HepG2 (cell line): ENCODE data around the gene TTC23. TPM values are rescaled to one million over a fixed set of nuclear protein-coding genes. Genes with fewer than 3 reads are reported as not detected.

ENCODE experiments used
- ATAC-seq: fragments of 200-7000 bp; cut with Tn5 transposase; 3 replicates; pipeline ENCODE4 v1.9.1; 2020; ENCODE audit warnings: mild to moderate bottlenecking, moderate library complexity
- BruUV-seq: library from RNA; stranded (reverse); fragments of 400-500 nt; replicated peaks from 2 replicates; lab custom pipeline; 2021; lab: Mats Ljungman, UMichigan
- CTCF ChIA-PET: fragments of 300-600 bp; formaldehyde crosslinking; extraction: SDS; loops from one replicate; lab custom pipeline; 2021; ENCODE audit warnings: low total read pairs, inconsistent platforms, low intra/inter-chr PET ratio; lab: Yijun Ruan, JAX
- POLR2A ChIA-PET: fragments of 350-600 bp; sonication (Branson Sonifier 250); formaldehyde crosslinking; loops from one replicate; lab custom pipeline; 2020; ENCODE audit warnings: antibody characterized with exemption, inconsistent platforms; lab: Yijun Ruan, JAX
- DNase-seq: peaks from one replicate; pipeline ENCODE4 v3.0.0-alpha.2; 2015; ENCODE audit warnings: low spot score
- FAIRE-seq: peaks from 3 replicates; lab custom pipeline; 2011; peaks lifted over from hg19 to GRCh38; lab: Jason Lieb, UNC
- H2AFZ ChIP-seq: one replicate; pipeline ENCODE4 v1.6.1; 2011; ENCODE audit warnings: low read length, inconsistent platforms
- H3K27ac ChIP-seq: fragments of 300-600 bp; 3 replicates; pipeline ENCODE4 v1.8.0; 2011; ENCODE audit warnings: mixed run types, mild to moderate bottlenecking, mixed read lengths, low read length, inconsistent platforms; ENCODE audit not compliant: insufficient read depth; ENCODE audit errors: extremely low read length
- H3K27me3 ChIP-seq, 2 experiments: fragments of 200-600 bp in 1 of 2; 2 replicates in 1 of 2; 3 replicates in 1 of 2; pipeline versions ENCODE4 v1.6.0 to v1.8.0; 2011; ENCODE audit warnings: low read length in 2 of 2, mild to moderate bottlenecking in 2 of 2, moderate library complexity in 2 of 2, inconsistent platforms in 1 of 2; ENCODE audit not compliant: insufficient read depth in 2 of 2, control insufficient read depth in 1 of 2
- H3K36me3 ChIP-seq, 2 experiments: fragments of 200-600 bp in 1 of 2; replicated peaks in 1 of 2; 2 replicates in 1 of 2; 3 replicates in 1 of 2; pipeline versions ENCODE4 v1.5.1 to v1.8.0; 2011; ENCODE audit warnings: low read length in 2 of 2, inconsistent platforms in 1 of 2; ENCODE audit not compliant: insufficient read depth in 2 of 2, control insufficient read depth in 1 of 2
- H3K4me1 ChIP-seq: 2 replicates; pipeline ENCODE4 v1.5.1; 2012; ENCODE audit warnings: low read length, inconsistent platforms; ENCODE audit not compliant: insufficient read depth
- H3K4me2 ChIP-seq: 2 replicates; pipeline ENCODE4 v1.6.0; 2011; ENCODE audit warnings: low read depth, low read length, inconsistent platforms
- H3K4me3 ChIP-seq, 3 experiments: fragments of 200-600 bp in 1 of 3; sonication (generic), shearing (Covaris generic) in 1 of 3; replicated peaks in 1 of 3; 2 replicates each; pipeline ENCODE4 v1.5.1; 2011 to 2016; ENCODE audit warnings: low read length in 3 of 3, inconsistent platforms in 2 of 3, low read depth in 2 of 3, mild to moderate bottlenecking in 2 of 3, control low read depth in 1 of 3, mixed read lengths in 1 of 3; ENCODE audit not compliant: insufficient read depth in 1 of 3
- H3K79me2 ChIP-seq: one replicate; pipeline ENCODE4 v1.6.1; 2011; ENCODE audit warnings: low read length, inconsistent platforms; ENCODE audit not compliant: insufficient read depth
- H3K9ac ChIP-seq: 2 replicates; pipeline ENCODE4 v1.6.0; 2011; ENCODE audit warnings: mild to moderate bottlenecking, low read depth, low read length, inconsistent platforms; ENCODE audit not compliant: insufficient read depth
- H3K9me3 ChIP-seq: 2 replicates; pipeline ENCODE4 v1.5.1; 2012; ENCODE audit warnings: mild to moderate bottlenecking, low read length
- H4K20me1 ChIP-seq: 2 replicates; pipeline ENCODE4 v1.6.0; 2011; ENCODE audit warnings: inconsistent platforms, mild to moderate bottlenecking, low read length, moderate library complexity; ENCODE audit not compliant: insufficient read depth
- DNMT3B ChIP-seq: conservative IDR thresholded peaks from 2 replicates; pipeline ENCODE4 v1.6.1; 2016; ENCODE audit warnings: missing biosample characterization, control low read depth
- EP300 ChIP-seq, 3 experiments: sonication (generic) in 1 of 3; formaldehyde crosslinking in 1 of 3; IDR thresholded peaks; 2 replicates each; pipeline versions ENCODE4 v1.5.1 to v1.6.1; 2011 to 2020; ENCODE audit warnings: low read depth in 2 of 3, low read length in 2 of 3, borderline replicate concordance in 1 of 3, improper control_type of control experiment in 1 of 3, mild to moderate bottlenecking in 1 of 3, missing genetic modification reagents in 1 of 3, moderate library complexity in 1 of 3
- FOXA3 ChIP-seq: IDR thresholded peaks from 2 replicates; pipeline ENCODE4 v1.6.1; 2016; ENCODE audit warnings: missing genetic modification reagents, missing compliant biosample characterization
- KDM5B ChIP-seq: sonication (generic); formaldehyde crosslinking; IDR thresholded peaks from 2 replicates; pipeline ENCODE4 v1.4.0; 2020; ENCODE audit warnings: missing genetic modification reagents, mild to moderate bottlenecking, borderline replicate concordance
- KLF15 ChIP-seq: sonication (generic); formaldehyde crosslinking; IDR thresholded peaks from 2 replicates; pipeline ENCODE4 v1.8.1; 2023; ENCODE audit warnings: borderline replicate concordance, mild to moderate bottlenecking, inconsistent platforms, missing genetic modification reagents, mixed read lengths
- NFIB ChIP-seq: sonication (generic); formaldehyde crosslinking; IDR thresholded peaks from 2 replicates; pipeline ENCODE4 v1.9.0; 2021; ENCODE audit warnings: missing genetic modification reagents, mild to moderate bottlenecking, borderline replicate concordance
- NR2C2 ChIP-seq: sonication (generic); formaldehyde crosslinking; IDR thresholded peaks from 2 replicates; pipeline ENCODE4 v1.4.0; 2020; ENCODE audit warnings: missing genetic modification reagents, mild to moderate bottlenecking, moderate library complexity, borderline replicate concordance
- TBX3 ChIP-seq: fragments of 450-650 bp; IDR thresholded peaks from 2 replicates; pipeline ENCODE4 v1.6.1; 2017; ENCODE audit warnings: antibody characterized with exemption, mild to moderate bottlenecking, inconsistent platforms, borderline replicate concordance
- WGBS: methylation state at CpG from one replicate; pipeline ENCODE4 v1.1.6; 2017; ENCODE audit warnings: low lambda C conversion rate; 5-methylcytosine and 5-hydroxymethylcytosine counted together
- in situ Hi-C: cut with HindIII; loops from 2 replicates; pipeline ENCODE4 v1.10.0; 2017; ENCODE audit warnings: low pct_unique_long_range_greater_than_20kb; ENCODE audit not compliant: extremely low pct_ligation_motif_present
- intact Hi-C: fragments of 100-400 bp; cut with micrococcal nuclease; formaldehyde crosslinking; loops from one replicate; pipeline ENCODE4 v1.10.0; 2022; ENCODE audit not compliant: unreplicated experiment
- polyA plus RNA-seq, 8 experiments: library from polyadenylated mRNA; depleted of rRNA in 3 of 8; stranded (reverse) in 7 of 8; unstranded in 1 of 8; fragments of >200 nt; fragmentation: Illumina TruSeq in 4 of 8; extraction: Trizol in 4 of 8; gene quantifications; 2 replicates each; pipeline versions ENCODE4 v1.2.1 to v1.2.3, GENCODE V29; 2011 to 2016; ENCODE audit warnings: low read depth in 4 of 8, missing spikeins in 1 of 8, mixed read lengths in 1 of 8; ENCODE audit not compliant: insufficient read depth in 1 of 8
- total RNA-seq, 5 experiments: library from RNA; depleted of rRNA; stranded (reverse); fragments of >200 nt; fragmentation: Illumina TruSeq; extraction: Trizol; gene quantifications; 2 replicates each; pipeline ENCODE4 v1.2.3, GENCODE V29; 2016; ENCODE audit warnings: low read depth in 1 of 5

TTC23 gene
- total and polyA plus RNA-seq, 2 of the 13 experiments (the other 11 are each of a cell fraction or from before 2014, with no cell fraction given), result 1.6 to 11.7 TPM

DNA sequence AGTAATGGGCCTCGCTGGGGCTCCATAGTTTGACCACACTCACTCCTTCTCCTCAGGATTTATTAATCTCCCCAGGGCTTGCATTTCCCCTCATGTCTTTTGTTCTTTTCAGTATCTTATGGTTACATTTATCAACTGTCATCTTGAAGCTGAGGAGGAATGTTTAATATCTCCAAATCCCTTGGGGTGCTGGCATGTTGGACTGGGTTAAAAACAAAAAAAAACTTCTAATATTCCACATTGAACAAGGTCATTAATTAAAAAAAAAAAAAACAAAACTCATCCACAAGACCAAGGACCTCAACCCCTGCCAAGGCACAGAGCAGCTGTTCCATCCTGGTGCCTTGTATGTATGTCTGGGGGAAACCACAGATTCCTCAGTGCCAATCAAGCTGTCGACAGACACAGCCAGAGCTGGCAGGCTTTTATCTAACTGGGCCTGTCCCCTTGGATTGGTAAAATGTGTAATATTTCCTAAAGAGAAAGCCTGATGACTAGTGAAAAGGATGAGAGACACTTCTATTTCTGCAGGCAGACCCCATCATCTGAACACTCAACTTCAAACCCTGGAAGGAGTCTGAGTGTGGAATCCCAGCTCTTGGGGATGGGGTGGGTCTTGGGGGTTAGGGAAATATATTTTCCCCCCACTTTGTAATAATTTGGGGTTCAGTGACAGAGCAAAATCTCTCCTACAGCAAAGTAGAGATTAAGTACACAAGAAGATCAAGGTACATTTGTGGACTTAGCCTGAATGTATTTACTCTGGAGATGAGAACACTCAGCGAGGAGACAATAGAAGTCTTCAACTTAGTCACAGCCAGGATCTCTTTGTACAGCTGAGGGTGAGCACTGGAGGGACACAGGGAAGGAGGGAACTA lies 69.1 kb downstream of the TTC23 start (continued):
- peak in 1 of 2 experiments; percentile 61; a peak in 2 of 4 replicates for TF ChIP-seq EP300 (IDR thresholded peaks at IDR 0.05; ENCODE audit: low read depth in 2 of 2, low read length in 2 of 2)
- no peak for TF ChIP-seq EP300 (CRISPR knock-in tag; IDR thresholded peaks at IDR 0.05; ENCODE audit: borderline replicate concordance)
- TF ChIP-seq TBX3, result peak; percentile 62; the same call in 1 of the 2 replicates
- peak; percentile 89 for TF ChIP-seq FOXA3 (CRISPR knock-in tag)

GRCh38 chr15:99177679-99178078 lies 71.7 kb downstream of the TTC23 start:
- no peak overlapping the region for H3K9ac ChIP-seq
- no peak overlapping the region for H3K4me2 ChIP-seq
- no peak overlapping the region for H2AFZ ChIP-seq
- no peak for TF ChIP-seq NFIB (CRISPR knock-in tag)
- TF ChIP-seq NR2C2 (CRISPR knock-in tag), result no peak
- TF ChIP-seq DNMT3B, result no peak
- no peak for TF ChIP-seq KDM5B (CRISPR knock-in tag)
- no peak for TF ChIP-seq KLF15 (CRISPR knock-in tag)
- H3K79me2 ChIP-seq, result no peaks in the 10 kb centered on the region
- H3K4me1 ChIP-seq, result peaks cover 31% of the 10 kb centered on the region
- WGBS, result 92% methylated on average over 2 of the region's 2 CpGs
- no peak for ATAC-seq
- DNase-seq, result no peak
- no peak overlapping the region for H3K4me3 ChIP-seq
- no peaks in the 10 kb centered on the region for H4K20me1 ChIP-seq
- ChIA-PET CTCF (no interaction called here), POLR2A (no interaction called here)
- intact Hi-C loops (no loop called here), in situ Hi-C loops (no loop called here)
- FAIRE-seq, result no peak
- no peaks in the 10 kb centered on the region for H3K36me3 ChIP-seq
- no peak overlapping the region for H3K27ac ChIP-seq
- no peaks in the 10 kb centered on the region for H3K9me3 ChIP-seq
- BruUV-seq, result no TSS peak
- H3K27me3 ChIP-seq, result no peaks in the 10 kb centered on the region
